Common myeloid progenitor, CD34-positive (primary cell): ENCODE results near the gene MDM2.

Experiments used
- CTCF ChIA-PET: fragments of 350-600 bp; sonication (Branson Sonifier 250); formaldehyde crosslinking; loops from one replicate; lab custom pipeline; 2021; ENCODE audit warnings: antibody characterized with exemption; lab: Charles Lee
- POLR2A ChIA-PET: fragments of 350-600 bp; sonication (Branson Sonifier 250); formaldehyde crosslinking; loops from one replicate; lab custom pipeline; 2021; ENCODE audit warnings: antibody characterized with exemption; lab: Charles Lee
- DNase-seq, 3 donors: peaks; one replicate each; pipeline versions ENCODE4 v3.0.0 to v3.0.0-alpha.2; 2013
- H3K27ac ChIP-seq, 2 experiments: 1 replicate in 1 of 2; 2 replicates in 1 of 2; pipeline ENCODE4 v1.7.0; 2013; ENCODE audit warnings: inconsistent platforms in 2 of 2, low read length in 2 of 2, mild to moderate bottlenecking in 2 of 2, low read depth in 1 of 2, moderate library complexity in 1 of 2; ENCODE audit not compliant: severe bottlenecking in 2 of 2, insufficient read depth in 1 of 2, poor library complexity in 1 of 2
- H3K27me3 ChIP-seq, 5 experiments: replicated peaks in 2 of 5; 1 replicate in 3 of 5; 2 replicates in 2 of 5; pipeline versions ENCODE4 v1.6.1 to v1.7.0; 2013; ENCODE audit warnings: low read length in 4 of 5, mild to moderate bottlenecking in 2 of 5, moderate library complexity in 2 of 5, inconsistent platforms in 1 of 5; ENCODE audit not compliant: insufficient read depth in 5 of 5, control insufficient read depth in 4 of 5
- H3K36me3 ChIP-seq, 4 experiments: 1 replicate in 2 of 4; 2 replicates in 2 of 4; pipeline versions ENCODE4 v1.6.1 to v1.7.0; 2013; ENCODE audit warnings: low read length in 3 of 4, control low read depth in 1 of 4, mild to moderate bottlenecking in 1 of 4; ENCODE audit not compliant: control insufficient read depth in 4 of 4, insufficient read depth in 4 of 4
- H3K4me1 ChIP-seq, 4 experiments: 1 replicate in 3 of 4; 2 replicates in 1 of 4; pipeline versions ENCODE4 v1.6.1 to v1.7.1; 2013; ENCODE audit warnings: low read length in 3 of 4, mild to moderate bottlenecking in 3 of 4, control low read depth in 1 of 4, inconsistent platforms in 1 of 4, moderate library complexity in 1 of 4; ENCODE audit not compliant: control insufficient read depth in 4 of 4, insufficient read depth in 4 of 4; ENCODE audit errors: control extremely low read depth in 1 of 4
- H3K4me3 ChIP-seq, 7 experiments: 1 replicate in 4 of 7; 2 replicates in 3 of 7; pipeline versions ENCODE4 v1.5.1 to v1.7.0; 2013; ENCODE audit warnings: mild to moderate bottlenecking in 7 of 7, low read length in 6 of 7, moderate library complexity in 6 of 7, inconsistent platforms in 2 of 7, low read depth in 2 of 7, control low read depth in 1 of 7; ENCODE audit not compliant: insufficient read depth in 4 of 7, control insufficient read depth in 1 of 7; ENCODE audit errors: extremely low read depth in 1 of 7
- H3K9me3 ChIP-seq, 5 experiments: 1 replicate in 4 of 5; 2 replicates in 1 of 5; pipeline versions ENCODE4 v1.6.1 to v1.7.1; 2013; ENCODE audit warnings: low read length in 4 of 5, mild to moderate bottlenecking in 2 of 5, inconsistent platforms in 1 of 5, low read depth in 1 of 5, moderate library complexity in 1 of 5; ENCODE audit not compliant: control insufficient read depth in 4 of 5, insufficient read depth in 2 of 5; ENCODE audit errors: control extremely low read depth in 1 of 5
- WGBS: methylation state at CpG from one replicate; pipeline ENCODE4 v1.1.5; 2013; ENCODE audit not compliant: insufficient coverage; 5-methylcytosine and 5-hydroxymethylcytosine counted together

Gene MDM2

GRCh38 chr12:68785358-68785757 is 22.6 kb upstream of the MDM2 start:
- Histone ChIP-seq H3K4me3 (no peak overlapping the region), H3K27me3 (no peaks in the 10 kb centered on the region), H3K36me3 (peaks cover 0 to 3% (median 0%) of the 10 kb centered on the region in 4 experiments), H3K4me1 (peaks cover 5 to 9% (median 7%) of the 10 kb centered on the region in 4 experiments), H3K27ac (no peak overlapping the region), H3K9me3 (no peaks in the 10 kb centered on the region)
- CTCF ChIA-PET, result no interaction called here
- POLR2A ChIA-PET, result no interaction called here
- WGBS, result 94% methylated on average over 2 of the region's 2 CpGs
- no peak for DNase-seq

- WGBS, result 88% methylated on average over 1 of the region's 5 CpGs
- ChIA-PET POLR2A (no interaction called here), CTCF (no interaction called here)
- DNase-seq, result no peak
- no peaks in the 10 kb centered on the region for H3K9me3 ChIP-seq
- peaks cover 5 to 9% (median 7%) of the 10 kb centered on the region in 4 experiments for H3K4me1 ChIP-seq
- no peak overlapping the region for H3K4me3 ChIP-seq
- H3K36me3 ChIP-seq, result peaks cover 0 to 3% (median 0%) of the 10 kb centered on the region in 4 experiments
- H3K27me3 ChIP-seq, result no peaks in the 10 kb centered on the region
- no peak overlapping the region for H3K27ac ChIP-seq
These were observed 22.2 kb upstream of the MDM2 start for GRCh38 chr12:68785823-68786222.

GRCh38 chr12:68786929-68787328 is 21.0 kb upstream of the MDM2 start:
- 100% methylated on average over 2 of the region's 2 CpGs for WGBS
- ChIA-PET CTCF (interaction anchor here (0.6 to 1.4 kb wide), 2 partner anchors 17 to 81 kb away, joined by 3 read pairs; no protein-coding TSS in a partner anchor), POLR2A (no interaction called here)
- Histone ChIP-seq H3K4me3 (peak overlapping the region in 1 of 7 experiments; percentile 41), H3K9me3 (no peaks in the 10 kb centered on the region), H3K27ac (peak overlapping the region in 1 of 2 experiments; percentile 37), H3K27me3 (no peaks in the 10 kb centered on the region), H3K36me3 (peaks cover 0 to 3% (median 0%) of the 10 kb centered on the region in 4 experiments), H3K4me1 (peaks cover 5 to 9% (median 7%) of the 10 kb centered on the region in 4 experiments)
- DNase-seq, result peak in 2 of 3 donors; percentile 10 to 15

- H3K27ac ChIP-seq, result no peak overlapping the region
- H3K9me3 ChIP-seq, result no peaks in the 10 kb centered on the region
- H3K27me3 ChIP-seq, result no peaks in the 10 kb centered on the region
- DNase-seq, result no peak
- CTCF ChIA-PET, result interaction anchor here (0.7 kb wide), 1 partner anchor 24 kb away, joined by 3 read pairs; no protein-coding TSS in a partner anchor
- peaks cover 0 to 3% (median 0%) of the 10 kb centered on the region in 4 experiments for H3K36me3 ChIP-seq
- POLR2A ChIA-PET, result no interaction called here
- H3K4me1 ChIP-seq, result peaks cover 5 to 9% (median 7%) of the 10 kb centered on the region in 4 experiments
- WGBS, result 100% methylated on average over 2 of the region's 3 CpGs
- no peak overlapping the region for H3K4me3 ChIP-seq
These were observed 19.3 kb upstream of the MDM2 start for GRCh38 chr12:68788554-68789143.

- Histone ChIP-seq H3K27me3 (no peaks in the 10 kb centered on the region), H3K4me3 (no peak overlapping the region), H3K36me3 (no peaks in the 10 kb centered on the region), H3K4me1 (peaks cover 5 to 9% (median 7%) of the 10 kb centered on the region in 4 experiments), H3K27ac (no peak overlapping the region), H3K9me3 (no peaks in the 10 kb centered on the region)
- DNase-seq, result no peak
- ChIA-PET CTCF (no interaction called here), POLR2A (no interaction called here)
- WGBS, result 96% methylated on average over 9 of the region's 14 CpGs
These were observed 18.7 kb upstream of the MDM2 start for GRCh38 chr12:68789144-68789878.

DNA sequence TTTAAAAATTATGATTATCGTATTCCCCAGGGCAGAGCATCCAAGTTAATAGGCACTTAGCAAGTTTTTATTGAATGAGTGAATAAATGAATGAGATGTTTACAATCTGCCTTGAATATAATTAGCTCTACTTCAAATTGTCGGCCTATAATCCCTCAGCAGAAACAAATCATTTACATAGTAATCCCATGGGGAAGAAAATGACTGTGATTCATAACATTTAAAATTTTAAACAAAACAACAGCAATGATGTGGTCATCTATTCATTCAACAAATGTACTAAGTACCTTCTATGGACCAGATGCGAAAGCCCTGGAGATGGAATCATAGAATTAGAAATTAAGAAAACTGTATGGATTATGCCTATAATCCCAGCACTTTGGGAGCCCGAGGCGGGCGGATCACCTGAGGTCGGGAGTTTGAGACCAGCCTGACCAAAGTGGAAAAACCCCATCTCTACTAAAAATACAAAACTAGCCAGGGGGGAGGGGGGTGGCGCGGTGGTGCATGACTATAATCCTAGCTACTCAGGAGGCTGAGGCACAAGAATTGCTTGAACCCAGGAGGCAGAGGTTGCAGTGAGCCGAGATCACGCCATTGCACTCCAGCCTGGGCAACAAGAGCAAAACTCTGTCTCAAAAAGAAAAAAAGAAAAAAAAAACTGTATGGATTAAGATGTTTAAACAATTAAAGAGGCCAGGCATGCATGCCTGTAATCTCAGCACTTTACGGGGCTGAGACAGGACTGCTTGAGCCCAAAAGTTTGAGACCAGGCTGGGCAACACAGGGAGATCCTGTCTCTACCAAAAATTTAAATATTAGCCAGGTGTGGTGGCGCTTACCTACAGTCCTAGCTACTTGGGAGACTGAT is 17.7 kb upstream of the MDM2 start:
- no peaks in the 10 kb centered on the region for H3K36me3 ChIP-seq

More for the DNA sequence above, 17.7 kb upstream of the MDM2 start:
- DNase-seq, result no peak
- Histone ChIP-seq H3K27me3 (no peaks in the 10 kb centered on the region), H3K27ac (no peak overlapping the region), H3K4me1 (peaks cover 5 to 9% (median 7%) of the 10 kb centered on the region in 4 experiments), H3K9me3 (no peaks in the 10 kb centered on the region), H3K4me3 (no peak overlapping the region)
- CTCF ChIA-PET, result no interaction called here
- WGBS, result 97% methylated on average over 8 of the region's 13 CpGs
- POLR2A ChIA-PET, result no interaction called here
